Measurements from ENCODE around the gene TPK1. TPM values are rescaled to one million over a fixed set of nuclear protein-coding genes. Genes with fewer than 3 reads are reported as not detected.

TPK1 gene
- polyA plus RNA-seq, 1 donor from 2014 or later = 3.5 TPM

GRCh38 chr7:144596953-144597352 is 238.9 kb downstream of the TPK1 start:
- Histone ChIP-seq H3K9me2 (ENCODE audit: insufficient read depth, low read length) (no peaks in the 10 kb centered on the region), H3K79me2 (replicated peaks; ENCODE audit: insufficient read depth, low read length) (no peaks in the 10 kb centered on the region), H3K9me3 (ENCODE audit: low read length) (no peaks in the 10 kb centered on the region), H3K4me3 (ENCODE audit: low read length) (no peak overlapping the region), H3K27me3 (ENCODE audit: insufficient read depth, low read depth, low read length) (no peaks in the 10 kb centered on the region), H4K20me1 (ENCODE audit: insufficient read depth) (no peaks in the 10 kb centered on the region), H3K27ac (ENCODE audit: low read length) (no peak overlapping the region), H3F3A (ENCODE audit: insufficient read depth, low read length, poor library complexity, severe bottlenecking) (no peaks in the 10 kb centered on the region), H3K9ac (ENCODE audit: low read length) (no peak overlapping the region), H2AFZ (ENCODE audit: low read depth, low read length) (no peak overlapping the region), H3K36me3 (ENCODE audit: insufficient read depth, low read length) (no peaks in the 10 kb centered on the region), H3K4me2 (ENCODE audit: low read length) (no peak overlapping the region)
- TF ChIP-seq REST (IDR thresholded peaks at IDR 0.05; ENCODE audit: borderline replicate concordance) (no peak), CTCF (IDR thresholded peaks at IDR 0.05; ENCODE audit: poor library complexity, severe bottlenecking) (no peak), EZH2 (IDR thresholded peaks at IDR 0.05; ENCODE audit: borderline replicate concordance, insufficient read depth, low read length, poor library complexity, severe bottlenecking) (no peak), SMC3 (conservative IDR thresholded peaks at IDR 0.05; ENCODE audit: poor library complexity) (no peak), RAD21 (conservative IDR thresholded peaks at IDR 0.05) (no peak)

- no peak for TF ChIP-seq RAD21 (conservative IDR thresholded peaks at IDR 0.05)
- no peak for TF ChIP-seq REST (IDR thresholded peaks at IDR 0.05; ENCODE audit: borderline replicate concordance)
- TF ChIP-seq POLR2AphosphoS5 (IDR thresholded peaks at IDR 0.05) = no peak
- Histone ChIP-seq H3K79me2 (replicated peaks; ENCODE audit: insufficient read depth, low read length) (no peaks in the 10 kb centered on the region), H3K36me3 (ENCODE audit: insufficient read depth, low read length) (no peaks in the 10 kb centered on the region), H3F3A (ENCODE audit: insufficient read depth, low read length, poor library complexity, severe bottlenecking) (no peaks in the 10 kb centered on the region), H3K4me2 (ENCODE audit: low read length) (no peak overlapping the region), H3K27me3 (ENCODE audit: insufficient read depth, low read depth, low read length) (no peaks in the 10 kb centered on the region), H3K4me3 (ENCODE audit: low read length) (no peak overlapping the region), H3K9me2 (ENCODE audit: insufficient read depth, low read length) (no peaks in the 10 kb centered on the region), H3K9me3 (ENCODE audit: low read length) (no peaks in the 10 kb centered on the region), H3K27ac (ENCODE audit: low read length) (no peak overlapping the region), H2AFZ (ENCODE audit: low read depth, low read length) (no peak overlapping the region), H3K9ac (ENCODE audit: low read length) (no peak overlapping the region), H4K20me1 (ENCODE audit: insufficient read depth) (no peaks in the 10 kb centered on the region)
These were observed 241.3 kb downstream of the TPK1 start for GRCh38 chr7:144594580-144594979.
